Astrocyte of the spinal cord (primary cell): Measurements from ENCODE around the gene LAMA5.

Experiments used
- DNase-seq: peaks from one replicate; pipeline ENCODE4 v3.0.0; 2011; ENCODE audit warnings: low read depth, low spot score
- H3K4me3 ChIP-seq: 2 replicates; pipeline ENCODE4 v1.5.1; 2011; ENCODE audit warnings: low read depth, mild to moderate bottlenecking, low read length, moderate library complexity
- in situ Hi-C: cut with HindIII; loops from 2 replicates; pipeline ENCODE4 v1.10.0; 2017; ENCODE audit warnings: low sequenced_read_pairs
- TF ChIP-seq, protein P1 (sequence below): IDR thresholded peaks from 2 replicates; pipeline ENCODE4 v1.5.1; 2012; ENCODE audit warnings: low read depth, mild to moderate bottlenecking, low read length, inconsistent platforms

The LAMA5 gene

DNA sequence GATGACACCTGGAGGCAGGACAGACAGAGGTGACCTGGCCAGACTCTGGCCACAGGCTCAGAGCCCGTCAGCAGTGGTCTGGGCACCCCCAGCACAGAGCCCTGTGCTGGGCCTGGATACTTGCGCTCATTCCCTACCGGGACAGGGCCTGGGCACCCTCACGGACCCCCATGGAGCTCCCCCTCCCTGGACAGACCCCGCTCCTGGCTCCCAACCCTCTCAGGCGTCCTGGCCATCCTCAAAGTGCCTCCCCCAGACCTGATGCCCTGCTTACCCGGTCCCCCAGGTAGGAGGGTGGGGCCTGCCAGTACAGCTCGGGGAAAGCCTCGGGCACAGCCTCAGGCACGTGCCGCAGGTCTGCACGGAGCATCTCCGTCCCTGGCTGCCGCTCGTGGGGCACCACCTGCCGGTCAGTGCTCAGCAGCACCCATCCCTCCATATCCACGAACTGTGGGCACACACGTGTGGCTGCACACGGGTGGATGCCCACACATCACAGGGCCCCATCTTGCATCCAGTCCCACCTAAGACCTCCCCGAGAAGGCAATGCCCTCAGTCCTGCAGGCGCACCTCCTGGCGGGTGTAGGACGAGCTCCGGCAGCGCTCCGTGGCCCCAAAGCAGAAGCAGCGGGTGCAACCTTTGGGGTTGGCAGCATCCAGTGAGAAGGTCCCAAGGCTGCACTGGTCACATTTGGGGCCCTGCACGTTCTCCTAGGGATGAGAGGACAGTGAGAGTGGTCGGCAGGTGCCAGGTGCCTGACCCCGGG lies 40.0 kb downstream of the LAMA5 start:
- in situ Hi-C loops = no loop called here
- TF ChIP-seq, protein P1, sequence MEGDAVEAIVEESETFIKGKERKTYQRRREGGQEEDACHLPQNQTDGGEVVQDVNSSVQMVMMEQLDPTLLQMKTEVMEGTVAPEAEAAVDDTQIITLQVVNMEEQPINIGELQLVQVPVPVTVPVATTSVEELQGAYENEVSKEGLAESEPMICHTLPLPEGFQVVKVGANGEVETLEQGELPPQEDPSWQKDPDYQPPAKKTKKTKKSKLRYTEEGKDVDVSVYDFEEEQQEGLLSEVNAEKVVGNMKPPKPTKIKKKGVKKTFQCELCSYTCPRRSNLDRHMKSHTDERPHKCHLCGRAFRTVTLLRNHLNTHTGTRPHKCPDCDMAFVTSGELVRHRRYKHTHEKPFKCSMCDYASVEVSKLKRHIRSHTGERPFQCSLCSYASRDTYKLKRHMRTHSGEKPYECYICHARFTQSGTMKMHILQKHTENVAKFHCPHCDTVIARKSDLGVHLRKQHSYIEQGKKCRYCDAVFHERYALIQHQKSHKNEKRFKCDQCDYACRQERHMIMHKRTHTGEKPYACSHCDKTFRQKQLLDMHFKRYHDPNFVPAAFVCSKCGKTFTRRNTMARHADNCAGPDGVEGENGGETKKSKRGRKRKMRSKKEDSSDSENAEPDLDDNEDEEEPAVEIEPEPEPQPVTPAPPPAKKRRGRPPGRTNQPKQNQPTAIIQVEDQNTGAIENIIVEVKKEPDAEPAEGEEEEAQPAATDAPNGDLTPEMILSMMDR = no peak
- no peak overlapping the region for H3K4me3 ChIP-seq
- DNase-seq = no peak

DNA sequence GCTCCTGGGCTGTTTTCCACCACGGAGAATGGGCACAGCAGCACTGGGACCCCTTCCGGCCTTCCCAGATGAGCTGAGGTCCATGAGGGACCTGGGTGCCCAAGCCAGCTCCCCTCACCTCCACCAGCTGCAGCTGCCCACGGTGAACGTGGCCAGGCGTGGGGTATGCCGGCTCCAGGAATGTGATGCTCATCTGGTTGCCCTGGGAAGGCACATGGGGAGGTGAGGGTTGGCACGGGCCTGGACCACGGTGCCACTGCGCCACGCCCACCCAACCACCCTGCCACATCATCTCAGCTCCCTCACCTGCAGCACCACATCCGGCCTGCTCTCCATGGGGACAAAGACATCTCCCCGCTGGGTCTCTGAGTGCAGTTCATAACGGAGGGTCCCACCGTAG lies 40.6 kb downstream of the LAMA5 start:
- no peak overlapping the region for H3K4me3 ChIP-seq
- TF ChIP-seq, protein P1 = no peak
- DNase-seq = no peak
- in situ Hi-C loops = no loop called here

DNA sequence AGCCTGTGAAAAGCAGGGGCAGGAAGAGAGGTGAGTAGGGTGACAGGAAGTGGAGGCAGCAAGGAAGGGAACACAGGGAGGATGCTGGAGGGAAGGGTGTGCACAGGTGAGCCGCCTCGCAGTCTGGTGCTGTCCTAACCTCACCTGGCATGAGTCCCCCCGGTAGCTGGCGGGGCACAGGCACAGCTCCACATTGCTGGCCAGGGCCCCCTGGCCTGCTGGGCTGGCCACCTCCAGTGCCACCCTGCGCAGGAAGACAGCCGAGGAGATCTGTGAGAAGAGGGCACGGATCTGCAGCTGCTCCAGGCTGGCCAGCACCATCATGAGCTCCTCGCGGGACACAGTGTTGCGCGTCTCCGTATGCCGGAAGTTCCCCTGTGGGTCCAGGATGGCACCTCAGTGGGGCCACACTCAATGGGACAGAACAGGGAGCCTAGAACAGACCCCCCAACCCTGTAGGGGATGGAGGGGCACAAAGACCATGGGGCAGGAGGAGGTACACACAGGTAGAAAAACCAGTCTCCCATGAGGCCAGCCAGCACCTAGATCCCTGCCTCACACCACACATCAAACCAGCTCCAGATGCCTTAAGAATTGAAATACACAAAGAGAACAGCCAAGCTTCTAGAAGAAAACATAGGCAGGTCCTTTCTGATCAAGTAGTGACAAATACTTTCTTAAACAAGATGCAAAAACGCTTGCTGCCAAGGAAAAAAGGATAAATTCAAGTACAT lies 41.8 kb downstream of the LAMA5 start:
- TF ChIP-seq, protein P1 = no peak
- no peak overlapping the region for H3K4me3 ChIP-seq
- no peak for DNase-seq
- in situ Hi-C loops = no loop called here

DNA sequence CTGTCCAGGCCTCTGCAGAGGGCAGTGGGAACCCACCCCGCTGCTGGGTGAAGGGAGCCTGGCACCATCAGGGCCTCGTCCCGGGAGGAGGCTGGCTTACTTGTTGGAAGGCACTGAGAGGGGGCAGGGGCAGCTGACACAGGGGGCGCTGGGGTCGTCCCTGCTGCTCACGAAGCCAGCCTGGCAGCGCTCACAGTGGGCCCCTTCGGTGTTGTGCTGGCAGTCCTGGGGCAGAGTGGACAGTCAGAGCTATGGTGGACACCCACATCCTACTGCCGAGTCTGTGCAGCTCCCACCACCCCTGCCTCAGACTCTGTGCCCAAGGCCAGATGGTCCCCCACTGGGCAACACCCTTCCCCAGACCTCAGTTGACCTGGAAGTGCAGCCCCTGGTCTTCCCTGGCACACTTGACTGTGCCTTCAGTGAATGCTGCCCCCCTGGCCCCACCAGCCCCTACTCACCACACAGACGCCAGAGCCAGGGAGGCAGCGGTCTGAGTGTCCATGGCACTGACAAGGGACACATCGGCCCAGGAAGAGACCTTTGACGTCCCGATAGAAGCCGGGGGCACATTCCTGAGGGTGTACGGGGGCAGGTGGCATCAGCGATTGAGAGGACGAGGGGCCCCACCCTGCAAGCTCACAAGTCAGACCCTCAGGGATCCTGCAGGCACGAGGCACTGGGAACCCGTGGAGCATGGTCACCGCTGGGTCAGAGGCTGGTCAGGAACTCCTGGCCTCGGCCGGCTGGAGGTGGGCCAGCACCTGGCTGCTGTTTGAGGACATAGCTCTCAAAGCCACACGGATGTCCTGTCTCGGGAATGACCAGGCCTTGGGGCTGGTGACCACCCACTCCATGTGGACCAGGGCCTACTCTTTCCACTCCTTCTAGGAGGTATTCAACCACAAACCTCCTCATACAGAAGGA lies 42.9 kb downstream of the LAMA5 start:
- TF ChIP-seq, protein P1 = no peak
- no peak for DNase-seq
- H3K4me3 ChIP-seq = no peak overlapping the region
- in situ Hi-C loops = no loop called here

DNA sequence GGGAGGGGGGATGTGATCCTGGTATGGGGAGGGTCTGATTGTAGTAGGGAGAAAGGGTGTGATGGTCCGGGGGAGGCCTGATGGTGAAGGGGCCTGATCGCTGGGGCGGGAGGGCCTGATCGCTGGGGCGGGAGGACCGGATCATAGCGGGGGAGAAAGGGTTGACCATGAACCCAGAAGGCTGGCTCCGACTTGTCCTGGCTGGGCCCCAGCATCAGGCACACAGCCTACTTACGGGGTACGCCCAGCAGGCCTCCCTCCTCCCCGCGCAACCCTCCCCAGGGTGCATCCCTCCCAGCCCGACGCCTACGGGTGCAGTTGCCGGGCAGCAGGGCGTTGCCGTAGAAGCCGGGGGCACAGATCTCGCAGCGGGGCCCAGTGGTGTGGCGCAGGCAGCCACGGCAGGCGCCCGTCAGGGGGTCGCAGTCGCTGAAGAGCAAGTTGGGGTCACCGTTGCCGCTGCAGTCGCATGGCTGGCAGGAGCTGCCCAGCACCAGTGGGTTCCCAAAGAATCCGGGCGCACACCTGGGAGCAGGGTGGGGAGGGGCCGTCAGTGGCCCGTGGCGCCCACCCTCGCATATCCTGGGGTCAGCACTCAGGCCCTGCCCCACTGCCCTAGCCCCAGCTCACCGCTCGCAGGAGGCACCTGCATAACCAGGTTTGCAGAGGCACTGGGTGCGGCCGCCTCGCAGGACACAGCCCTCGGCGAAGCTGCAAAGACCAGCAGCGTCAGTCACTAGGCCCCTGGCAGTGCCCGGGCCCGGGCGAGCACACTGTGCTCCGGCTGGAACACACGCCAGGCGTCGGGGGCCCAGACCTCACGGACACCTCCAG lies 43.7 kb downstream of the LAMA5 start:
- DNase-seq = no peak
- H3K4me3 ChIP-seq = no peak overlapping the region
- TF ChIP-seq, protein P1 = no peak
- in situ Hi-C loops = no loop called here
